GM12878 (cell line): ENCODE data around the gene NSUN5. TPM values are rescaled to one million over a fixed set of nuclear protein-coding genes. Genes with fewer than 3 reads are reported as not detected.

Experiments used
- ATAC-seq: fragments of 200-7000 bp; cut with Tn5 transposase; 3 replicates; pipeline ENCODE4 v1.9.1; 2020; ENCODE audit warnings: mild to moderate bottlenecking, moderate library complexity
- BruUV-seq: library from RNA; stranded (reverse); fragments of 400-500 nt; replicated peaks from 2 replicates; lab custom pipeline; 2021; lab: Mats Ljungman, UMichigan
- CTCF ChIA-PET: fragments of 300-600 bp; sonication (Branson Sonifier 250); formaldehyde crosslinking; extraction: SDS; loops from one replicate; lab custom pipeline; 2021; ENCODE audit warnings: inconsistent platforms; lab: Yijun Ruan, JAX
- POLR2A ChIA-PET: fragments of 350-600 bp; formaldehyde crosslinking; extraction: SDS; loops from one replicate; lab custom pipeline; 2021; ENCODE audit warnings: inconsistent platforms; lab: Charles Lee
- RAD21 ChIA-PET: fragments of 300-600 bp; sonication (Branson Sonifier 250); formaldehyde crosslinking; loops from one replicate; lab custom pipeline; 2023; ENCODE audit warnings: antibody characterized with exemption; ENCODE audit not compliant: unreplicated experiment; lab: Charles Lee
- SMC1A ChIA-PET: fragments of 300-600 bp; sonication (Branson Sonifier 250); formaldehyde crosslinking; loops from one replicate; lab custom pipeline; 2023; ENCODE audit not compliant: unreplicated experiment, uncharacterized antibody; lab: Charles Lee
- DNase-seq: peaks from one replicate; pipeline ENCODE4 v3.0.0-alpha.2; 2011; ENCODE audit warnings: low read depth, low spot score
- FAIRE-seq: peaks from 3 replicates; lab custom pipeline; 2011; peaks lifted over from hg19 to GRCh38; lab: Jason Lieb, UNC
- H2AFZ ChIP-seq: 2 replicates; pipeline ENCODE4 v1.6.0; 2011; ENCODE audit warnings: low read depth, low read length, control low read depth; ENCODE audit not compliant: control insufficient read depth
- H3K27ac ChIP-seq: 2 replicates; pipeline ENCODE4 v1.5.1; 2011; ENCODE audit warnings: control low read depth; ENCODE audit not compliant: control insufficient read depth, insufficient read depth
- H3K27me3 ChIP-seq, 2 experiments: replicated peaks in 1 of 2; 2 replicates each; pipeline versions ENCODE4 v1.6.0 to v1.6.1; 2011; ENCODE audit warnings: low read length in 1 of 2; ENCODE audit not compliant: control insufficient read depth in 2 of 2, insufficient read depth in 2 of 2
- H3K36me3 ChIP-seq, 2 experiments: 2 replicates each; pipeline ENCODE4 v1.5.1; 2011; ENCODE audit warnings: low read length in 1 of 2; ENCODE audit not compliant: control insufficient read depth in 2 of 2, insufficient read depth in 2 of 2
- H3K4me1 ChIP-seq: 2 replicates; pipeline ENCODE4 v1.6.1; 2011; ENCODE audit warnings: mild to moderate bottlenecking, low read length, moderate library complexity, mixed read lengths; ENCODE audit not compliant: control insufficient read depth, insufficient read depth
- H3K4me2 ChIP-seq: 2 replicates; pipeline ENCODE4 v1.6.0; 2011; ENCODE audit warnings: control low read depth; ENCODE audit not compliant: control insufficient read depth, insufficient read depth
- H3K4me3 ChIP-seq: fragments of 200-600 bp; sonication (generic); 2 replicates; pipeline ENCODE4 v1.5.1; 2016
- H3K79me2 ChIP-seq: 2 replicates; pipeline ENCODE4 v1.6.0; 2011; ENCODE audit warnings: low read length; ENCODE audit not compliant: control insufficient read depth, insufficient read depth
- H3K9ac ChIP-seq: 2 replicates; pipeline ENCODE4 v1.8.0; 2011; ENCODE audit warnings: low read length, control low read depth, mixed read lengths; ENCODE audit not compliant: control insufficient read depth, insufficient read depth
- H3K9me3 ChIP-seq: replicated peaks from 3 replicates; pipeline ENCODE4 v1.5.1; 2011; ENCODE audit warnings: mild to moderate bottlenecking, low read length; ENCODE audit not compliant: control insufficient read depth, insufficient read depth
- H4K20me1 ChIP-seq: 2 replicates; pipeline ENCODE4 v1.6.0; 2011; ENCODE audit not compliant: control insufficient read depth, insufficient read depth
- ESRRA ChIP-seq: IDR thresholded peaks from 2 replicates; pipeline ENCODE4 v1.6.1; 2012; ENCODE audit warnings: mild to moderate bottlenecking, low read length, improper control_type of control experiment
- KLF5 ChIP-seq: fragments of 450-650 bp; IDR thresholded peaks from 2 replicates; pipeline ENCODE4 v1.6.1; 2014; ENCODE audit warnings: mild to moderate bottlenecking; ENCODE audit not compliant: partially characterized antibody
- MYC ChIP-seq: IDR thresholded peaks from 2 replicates; pipeline ENCODE4 v1.6.1; 2011; ENCODE audit warnings: mild to moderate bottlenecking, low read length, moderate library complexity, inconsistent platforms; ENCODE audit not compliant: insufficient read depth, insufficient replicate concordance, insufficient read length, severe bottlenecking
- REST ChIP-seq: IDR thresholded peaks from 2 replicates; pipeline ENCODE4 v1.6.1; 2012; ENCODE audit warnings: mild to moderate bottlenecking, low read depth, low read length
- SP1 ChIP-seq: IDR thresholded peaks from one replicate; pipeline ENCODE4 v1.6.1; 2011; ENCODE audit warnings: low read depth, low read length
- TARDBP ChIP-seq: IDR thresholded peaks from 2 replicates; pipeline ENCODE4 v1.6.1; 2016; ENCODE audit warnings: borderline replicate concordance
- YBX1 ChIP-seq: fragments of 450-650 bp; IDR thresholded peaks from 2 replicates; pipeline ENCODE4 v1.6.1; 2016; ENCODE audit warnings: antibody characterized with exemption
- ZNF274 ChIP-seq: IDR thresholded peaks from one replicate; pipeline ENCODE4 v1.8.0; 2011; ENCODE audit not compliant: insufficient read length, insufficient read depth
- ZNF384 ChIP-seq: IDR thresholded peaks from 2 replicates; pipeline ENCODE4 v1.6.1; 2012; ENCODE audit warnings: low read depth, mild to moderate bottlenecking, low read length, improper control_type of control experiment, borderline replicate concordance
- ZNF592 ChIP-seq: fragments of 450-650 bp; IDR thresholded peaks from 2 replicates; pipeline ENCODE4 v1.6.1; 2017; ENCODE audit warnings: mild to moderate bottlenecking, moderate library complexity
- ZNF687 ChIP-seq: fragments of 450-650 bp; IDR thresholded peaks from 2 replicates; pipeline ENCODE4 v1.6.1; 2017; ENCODE audit warnings: mild to moderate bottlenecking, moderate library complexity
- WGBS: methylation state at CpG from one replicate; pipeline ENCODE4 v1.1.6; 2016; ENCODE audit warnings: low lambda C conversion rate; ENCODE audit not compliant: insufficient replicate concordance, insufficient coverage; ENCODE audit errors: missing lambda C conversion rate; 5-methylcytosine and 5-hydroxymethylcytosine counted together
- in situ Hi-C: fragments of 300-500 bp; cut with MboI; formaldehyde crosslinking; loops from 9 replicates; pipeline ENCODE4 v1.14.3; 2018; ENCODE audit warnings: mixed read lengths
- intact Hi-C: fragments of 100-400 bp; cut with micrococcal nuclease; formaldehyde crosslinking; loops from one replicate; pipeline ENCODE4 v1.14.2; 2022; ENCODE audit not compliant: unreplicated experiment
- polyA plus RNA-seq, 11 experiments: library from polyadenylated mRNA; depleted of rRNA in 4 of 11; unstranded in 6 of 11; stranded (reverse) in 5 of 11; fragments of >200 nt; fragmentation: Nextera tagmentation in 4 of 11; fragmentation: Illumina TruSeq in 1 of 11; extraction: Ambion mirVana in 4 of 11; extraction: Trizol in 1 of 11; gene quantifications; 1 replicate in 1 of 11; 2 replicates in 10 of 11; pipeline versions ENCODE4 v1.2.1 to v1.2.3, GENCODE V29; 2011 to 2016; ENCODE audit warnings: inconsistent platforms in 2 of 11, missing spikeins in 2 of 11, low read depth in 1 of 11
- total RNA-seq, 4 experiments: library from RNA; depleted of rRNA in 3 of 4; stranded (reverse); fragments of >200 nt in 3 of 4; fragmentation: Illumina TruSeq in 1 of 4; extraction: Trizol in 1 of 4; gene quantifications; 2 replicates each; pipeline versions ENCODE4 v1.2.1 to v1.2.3, GENCODE V29; 2013 to 2021

The NSUN5 gene
- total and polyA plus RNA-seq, 10 of the 15 experiments (the other 5 are each of a cell fraction or from before 2014, with no cell fraction given) = 2.0 to 63.4 (median 38.2) TPM

GRCh38 chr7:73330772-73331171 is 22.1 kb upstream of the NSUN5 start:
- DNase-seq (no peak), FAIRE-seq (no peak), ATAC-seq (no peak)
- 9% methylated on average over 6 of the region's 6 CpGs for WGBS
- no TSS peak for BruUV-seq
- H3K4me1 ChIP-seq = no peaks in the 10 kb centered on the region
- peaks cover 0 to 3% of the 10 kb centered on the region in 2 experiments; a peak in 2 of 4 replicates for H3K27me3 ChIP-seq
- no peak overlapping the region for H3K27ac ChIP-seq
- no peak overlapping the region for H3K4me2 ChIP-seq
- CTCF ChIA-PET = no interaction called here
- SMC1A ChIA-PET = no interaction called here
- no peaks in the 10 kb centered on the region for H3K36me3 ChIP-seq
- no peaks in the 10 kb centered on the region for H4K20me1 ChIP-seq
- in situ Hi-C loops (no loop called here), intact Hi-C loops (no loop called here)
- H2AFZ ChIP-seq = no peak overlapping the region
- RAD21 ChIA-PET = no interaction called here
- H3K4me3 ChIP-seq = no peak overlapping the region
- H3K9ac ChIP-seq = no peak overlapping the region
- no peaks in the 10 kb centered on the region for H3K79me2 ChIP-seq
- POLR2A ChIA-PET = interaction anchor here (0.6 kb wide), 1 partner anchor 8 kb away, joined by 3 read pairs; no protein-coding TSS in a partner anchor
- H3K9me3 ChIP-seq = no peaks in the 10 kb centered on the region
- no peak for TF ChIP-seq SP1
- no peak for TF ChIP-seq ZNF687
- TF ChIP-seq TARDBP = no peak
- no peak for TF ChIP-seq YBX1
- no peak for TF ChIP-seq ZNF384
- no peak for TF ChIP-seq KLF5
- TF ChIP-seq MYC = no peak
- no peak for TF ChIP-seq ZNF592
- TF ChIP-seq ESRRA = no peak
- TF ChIP-seq REST = no peak
- TF ChIP-seq ZNF274 = no peak
